ENCODE data around the gene EYS.

DNA sequence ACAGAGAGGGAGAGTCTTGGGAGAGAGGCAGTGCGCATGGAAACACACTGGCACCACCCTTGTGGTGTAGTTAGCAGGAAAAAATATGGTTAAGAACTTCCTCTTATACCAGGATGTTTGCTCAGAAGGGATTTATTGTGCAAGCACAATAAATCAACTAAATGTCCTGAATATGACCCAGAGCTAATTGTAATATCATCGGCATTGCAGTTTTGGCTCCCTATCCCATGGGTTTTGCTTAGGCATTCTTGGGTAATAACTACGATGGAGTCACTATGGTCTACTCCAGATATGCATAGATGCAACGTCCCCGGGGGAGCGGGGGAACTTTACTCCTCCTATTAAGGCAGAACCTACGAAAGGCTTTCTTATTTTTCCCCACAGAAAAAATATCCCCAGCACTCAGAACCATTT is 751.6 kb downstream of the EYS start:
- TF ChIP-seq RAD51 (IDR thresholded peaks at IDR 0.05; ENCODE audit: borderline replicate concordance, low read depth) (no peak), ZNF609 (CRISPR knock-in tag; IDR thresholded peaks at IDR 0.05; ENCODE audit: borderline replicate concordance) (no peak), KDM4B (IDR thresholded peaks at IDR 0.05; ENCODE audit: borderline replicate concordance in 2 of 2, low read depth in 1 of 2) (no peak), MAZ (CRISPR knock-in tag; conservative IDR thresholded peaks at IDR 0.05 in 1 of 2, IDR thresholded peaks at IDR 0.05 in 1 of 2) (no peak), SOX6 (IDR thresholded peaks at IDR 0.05) (no peak), CTCF (IDR thresholded peaks at IDR 0.05 in 2 of 3, conservative IDR thresholded peaks at IDR 0.05 in 1 of 3; ENCODE audit: insufficient read depth in 2 of 3, low read depth in 1 of 3, low read length in 3 of 3) (no peak), TBP (optimal IDR thresholded peaks at IDR 0.05; ENCODE audit: low read depth, low read length) (no peak), CHD4 (IDR thresholded peaks at IDR 0.05; ENCODE audit: insufficient read depth, insufficient replicate concordance, low read depth, low read length, poor library complexity, severe bottlenecking) (no peak), POLR2AphosphoS2 (IDR thresholded peaks at IDR 0.05; ENCODE audit: low read length) (no peak), RAD21 (CRISPR knock-in tag; conservative IDR thresholded peaks at IDR 0.05 in 1 of 2, IDR thresholded peaks at IDR 0.05 in 1 of 2) (no peak)
- TF ChIP-seq, protein P1, sequence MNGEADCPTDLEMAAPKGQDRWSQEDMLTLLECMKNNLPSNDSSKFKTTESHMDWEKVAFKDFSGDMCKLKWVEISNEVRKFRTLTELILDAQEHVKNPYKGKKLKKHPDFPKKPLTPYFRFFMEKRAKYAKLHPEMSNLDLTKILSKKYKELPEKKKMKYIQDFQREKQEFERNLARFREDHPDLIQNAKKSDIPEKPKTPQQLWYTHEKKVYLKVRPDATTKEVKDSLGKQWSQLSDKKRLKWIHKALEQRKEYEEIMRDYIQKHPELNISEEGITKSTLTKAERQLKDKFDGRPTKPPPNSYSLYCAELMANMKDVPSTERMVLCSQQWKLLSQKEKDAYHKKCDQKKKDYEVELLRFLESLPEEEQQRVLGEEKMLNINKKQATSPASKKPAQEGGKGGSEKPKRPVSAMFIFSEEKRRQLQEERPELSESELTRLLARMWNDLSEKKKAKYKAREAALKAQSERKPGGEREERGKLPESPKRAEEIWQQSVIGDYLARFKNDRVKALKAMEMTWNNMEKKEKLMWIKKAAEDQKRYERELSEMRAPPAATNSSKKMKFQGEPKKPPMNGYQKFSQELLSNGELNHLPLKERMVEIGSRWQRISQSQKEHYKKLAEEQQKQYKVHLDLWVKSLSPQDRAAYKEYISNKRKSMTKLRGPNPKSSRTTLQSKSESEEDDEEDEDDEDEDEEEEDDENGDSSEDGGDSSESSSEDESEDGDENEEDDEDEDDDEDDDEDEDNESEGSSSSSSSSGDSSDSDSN (IDR thresholded peaks at IDR 0.05; ENCODE audit: borderline replicate concordance in 1 of 2, low read depth in 2 of 2, low read length in 2 of 2), result no peak
